ENCODE measurements around the gene RAB40C. TPM values are rescaled to one million over a fixed set of nuclear protein-coding genes. Genes with fewer than 3 reads are reported as not detected.

RAB40C gene
- total RNA-seq, 3 donors from 2014 or later: 17.6 to 29.1 (median 20.6) TPM

DNA sequence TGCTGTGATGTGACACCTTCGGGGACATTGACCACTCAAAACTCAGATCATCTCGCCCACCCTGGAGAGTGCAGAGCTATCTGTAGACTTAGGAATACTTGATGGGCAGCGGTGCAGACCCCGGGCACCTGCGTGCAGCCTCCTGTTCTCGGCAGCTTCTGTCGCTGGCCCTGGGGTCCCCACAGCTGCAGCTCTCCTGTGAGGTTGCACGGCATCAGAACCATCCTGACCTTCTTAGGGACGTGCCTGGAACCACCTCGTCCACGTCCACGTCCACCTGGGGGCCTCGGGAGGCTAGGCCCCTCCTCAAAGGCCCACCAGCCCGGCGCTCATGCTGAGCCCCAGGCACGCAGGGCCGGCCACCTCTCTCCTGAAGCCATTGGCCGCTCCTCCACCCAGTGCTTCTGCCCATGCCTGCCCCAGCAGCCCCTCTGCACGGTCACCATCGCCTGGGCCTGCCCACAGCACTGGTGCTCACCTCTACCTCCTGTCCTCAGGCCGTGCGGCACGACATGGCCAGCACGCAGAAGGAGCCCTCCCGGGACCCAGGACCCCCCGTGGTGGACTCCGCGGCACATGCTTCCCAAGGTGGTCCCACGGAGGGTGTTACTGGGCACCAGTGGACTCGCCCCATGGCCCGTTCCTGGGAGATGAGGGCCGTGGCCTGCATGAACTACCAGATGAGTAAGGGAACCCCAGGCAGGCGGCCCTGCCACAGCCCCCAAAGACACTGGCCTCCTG lies 38.6 kb downstream of the RAB40C start:
- DNase-seq (ENCODE audit: low spot score in 2 of 2): no peak
- H3K4me3 ChIP-seq: no peak overlapping the region
- no peak overlapping the region for H3K27ac ChIP-seq
- intact Hi-C loops (cut with DNase I; ENCODE audit: low total_unique reads): no loop called here
- H3K9me3 ChIP-seq: no peaks in the 10 kb centered on the region
- peaks cover 8 to 16% of the 10 kb centered on the region in 2 donors for H3K4me1 ChIP-seq
- no peaks in the 10 kb centered on the region for H3K27me3 ChIP-seq
- H3K36me3 ChIP-seq: no peaks in the 10 kb centered on the region
- no peak for TF ChIP-seq POLR2A (IDR thresholded peaks at IDR 0.05)
- no peak for TF ChIP-seq POLR2AphosphoS5 (IDR thresholded peaks at IDR 0.05)
- TF ChIP-seq, protein P1, sequence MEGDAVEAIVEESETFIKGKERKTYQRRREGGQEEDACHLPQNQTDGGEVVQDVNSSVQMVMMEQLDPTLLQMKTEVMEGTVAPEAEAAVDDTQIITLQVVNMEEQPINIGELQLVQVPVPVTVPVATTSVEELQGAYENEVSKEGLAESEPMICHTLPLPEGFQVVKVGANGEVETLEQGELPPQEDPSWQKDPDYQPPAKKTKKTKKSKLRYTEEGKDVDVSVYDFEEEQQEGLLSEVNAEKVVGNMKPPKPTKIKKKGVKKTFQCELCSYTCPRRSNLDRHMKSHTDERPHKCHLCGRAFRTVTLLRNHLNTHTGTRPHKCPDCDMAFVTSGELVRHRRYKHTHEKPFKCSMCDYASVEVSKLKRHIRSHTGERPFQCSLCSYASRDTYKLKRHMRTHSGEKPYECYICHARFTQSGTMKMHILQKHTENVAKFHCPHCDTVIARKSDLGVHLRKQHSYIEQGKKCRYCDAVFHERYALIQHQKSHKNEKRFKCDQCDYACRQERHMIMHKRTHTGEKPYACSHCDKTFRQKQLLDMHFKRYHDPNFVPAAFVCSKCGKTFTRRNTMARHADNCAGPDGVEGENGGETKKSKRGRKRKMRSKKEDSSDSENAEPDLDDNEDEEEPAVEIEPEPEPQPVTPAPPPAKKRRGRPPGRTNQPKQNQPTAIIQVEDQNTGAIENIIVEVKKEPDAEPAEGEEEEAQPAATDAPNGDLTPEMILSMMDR (IDR thresholded peaks at IDR 0.05): no peak

DNA sequence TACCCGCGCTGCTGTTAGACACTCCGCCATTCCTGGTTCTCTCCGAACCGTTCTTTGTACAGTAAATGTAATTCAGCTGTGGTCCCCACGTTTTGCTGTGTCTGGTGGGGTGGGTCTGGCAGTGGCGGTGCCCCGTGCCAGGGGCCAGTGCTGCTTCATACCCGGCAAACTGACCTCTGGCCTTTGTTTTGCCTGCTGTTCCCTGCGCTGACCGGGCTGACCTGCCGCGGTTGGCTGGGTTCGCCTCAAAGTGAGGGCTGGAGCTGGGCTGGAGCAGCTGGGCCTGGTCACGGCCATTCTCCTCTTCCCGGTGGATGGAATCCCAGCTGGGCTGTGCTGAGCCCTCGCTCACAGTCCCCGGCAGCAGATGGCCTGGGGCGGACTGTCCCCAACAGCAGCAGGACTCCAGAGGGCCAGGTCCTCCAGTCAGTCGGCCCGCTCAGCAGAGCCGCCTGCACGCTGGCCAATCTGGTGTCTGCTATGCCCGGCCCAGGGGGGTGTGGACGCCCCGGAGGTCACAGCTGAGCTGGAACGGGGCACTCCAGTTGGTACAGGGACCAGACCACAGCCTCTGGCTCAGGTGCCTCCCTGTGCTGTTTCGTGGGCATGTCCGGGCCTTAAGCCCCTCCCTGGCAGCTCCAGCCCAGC lies 39.4 kb downstream of the RAB40C start:
- Histone ChIP-seq H3K36me3 (no peaks in the 10 kb centered on the region), H3K27me3 (no peaks in the 10 kb centered on the region), H3K4me3 (no peak overlapping the region), H3K27ac (peak overlapping the region in 1 of 2 donors; percentile 7), H3K4me1 (peaks cover 8 to 16% of the 10 kb centered on the region in 2 donors), H3K9me3 (no peaks in the 10 kb centered on the region)
- no peak for TF ChIP-seq POLR2A (IDR thresholded peaks at IDR 0.05)
- TF ChIP-seq POLR2AphosphoS5 (IDR thresholded peaks at IDR 0.05): no peak
- TF ChIP-seq, protein P1 (IDR thresholded peaks at IDR 0.05): no peak
- DNase-seq (ENCODE audit: low spot score in 2 of 2): no peak
- intact Hi-C loops (cut with DNase I; ENCODE audit: low total_unique reads): no loop called here

DNA sequence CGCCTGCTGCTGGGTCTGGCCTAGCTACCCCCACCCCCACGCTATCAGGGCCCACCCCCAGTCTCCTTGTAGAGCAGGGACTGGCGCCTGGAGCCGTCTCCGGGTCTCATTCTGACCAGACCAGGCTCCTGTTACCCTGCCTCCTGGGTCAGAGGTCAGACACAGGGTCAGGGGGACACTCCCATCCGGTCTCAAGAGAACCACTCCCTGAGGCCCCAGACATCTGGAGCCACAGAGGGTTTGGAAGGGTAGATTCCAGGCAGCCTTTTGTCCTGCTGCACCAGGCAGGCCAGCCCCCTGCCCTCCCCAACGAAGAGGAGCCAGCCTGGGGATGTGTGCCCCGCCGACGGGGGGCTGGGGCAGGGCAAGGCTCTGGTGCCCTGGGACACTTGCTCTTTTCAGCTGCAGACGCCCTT lies 40.0 kb downstream of the RAB40C start:
- Histone ChIP-seq H3K27me3 (no peaks in the 10 kb centered on the region), H3K36me3 (no peaks in the 10 kb centered on the region), H3K4me3 (no peak overlapping the region), H3K9me3 (no peaks in the 10 kb centered on the region), H3K27ac (peak overlapping the region in 1 of 2 donors; percentile 7), H3K4me1 (peaks cover 8 to 16% of the 10 kb centered on the region in 2 donors)
- no peak for DNase-seq (ENCODE audit: low spot score in 2 of 2)
- TF ChIP-seq POLR2A (IDR thresholded peaks at IDR 0.05): no peak
- TF ChIP-seq, protein P1 (IDR thresholded peaks at IDR 0.05): no peak
- intact Hi-C loops (cut with DNase I; ENCODE audit: low total_unique reads): no loop called here

DNA sequence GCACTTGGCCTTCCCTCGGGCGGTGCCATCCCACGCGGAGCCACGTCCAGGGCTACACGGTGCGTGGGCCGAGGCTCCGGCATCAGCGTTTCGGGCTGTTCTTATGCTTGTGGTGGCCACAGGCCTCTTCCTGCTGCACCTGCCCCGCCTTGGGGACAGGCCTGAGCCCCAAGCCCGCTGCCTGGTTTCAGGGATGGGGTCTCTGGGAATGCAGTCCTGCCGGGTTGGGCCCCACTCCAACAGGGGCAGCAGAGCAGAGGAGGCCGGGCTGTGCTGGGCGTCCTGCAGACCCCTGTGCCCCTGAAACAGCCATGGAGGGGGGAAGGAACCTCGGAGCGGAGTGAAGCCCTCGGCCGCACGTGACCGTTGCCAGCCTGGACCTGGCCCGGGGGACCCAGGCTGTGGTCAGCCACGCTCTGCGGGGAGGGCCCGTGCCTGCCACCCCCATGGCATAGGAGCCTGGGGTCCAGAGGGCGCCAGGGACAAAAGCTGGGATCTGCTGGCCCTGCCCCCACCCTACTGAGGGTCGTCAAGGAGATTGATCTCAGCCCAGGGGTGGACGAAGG lies 40.5 kb downstream of the RAB40C start:
- TF ChIP-seq, protein P1 (IDR thresholded peaks at IDR 0.05): no peak
- DNase-seq (ENCODE audit: low spot score in 2 of 2): no peak
- Histone ChIP-seq H3K27ac (no peak overlapping the region), H3K27me3 (no peaks in the 10 kb centered on the region), H3K9me3 (no peaks in the 10 kb centered on the region), H3K36me3 (no peaks in the 10 kb centered on the region), H3K4me3 (no peak overlapping the region), H3K4me1 (peaks cover 8 to 19% of the 10 kb centered on the region in 2 donors)
- intact Hi-C loops (cut with DNase I; ENCODE audit: low total_unique reads): no loop called here

DNA sequence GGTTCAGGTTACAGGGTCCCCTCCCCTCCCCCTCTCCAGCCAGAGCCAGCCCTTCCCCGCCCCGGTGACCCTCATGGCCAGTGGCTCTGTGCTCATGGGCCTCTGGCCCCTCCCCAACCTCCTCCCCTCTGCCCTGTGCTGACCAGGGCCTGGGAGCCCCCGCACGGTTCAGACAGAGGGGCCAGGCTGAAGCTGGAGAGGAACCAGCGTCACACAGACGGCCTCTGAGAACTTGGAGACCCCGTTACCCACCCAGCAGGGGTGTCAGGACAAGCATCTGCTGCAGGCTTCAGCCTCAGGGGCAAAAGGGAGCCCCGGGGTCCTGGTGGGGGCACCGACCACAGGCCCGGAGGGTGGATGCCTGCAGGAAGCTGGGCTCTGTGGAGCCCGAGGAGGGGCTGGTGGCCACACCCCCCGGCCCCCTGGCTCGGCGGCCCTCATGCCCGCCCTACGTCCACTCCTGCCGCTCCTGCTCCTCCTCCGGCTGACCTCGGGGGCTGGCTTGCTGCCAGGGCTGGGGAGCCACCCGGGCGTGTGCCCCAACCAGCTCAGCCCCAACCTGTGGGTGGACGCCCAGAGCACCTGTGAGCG lies 41.0 kb downstream of the RAB40C start, which contains the start of gene WFIKKN1:
WFIKKN1 (plus strand) TSS at position 171 of the 591 bp plus-strand sequence; CDS start at position 440, 269 bp downstream.
- no peak within 1 kb of the TSS for H3K27ac ChIP-seq
- intact Hi-C loops (cut with DNase I; ENCODE audit: low total_unique reads): no loop called here
- TF ChIP-seq, protein P1 (IDR thresholded peaks at IDR 0.05): no peak
- TF ChIP-seq POLR2A (IDR thresholded peaks at IDR 0.05): no peak
- no peak for TF ChIP-seq POLR2AphosphoS5 (IDR thresholded peaks at IDR 0.05)

More for the DNA sequence above, 41.0 kb downstream of the RAB40C start, which contains the start of gene WFIKKN1:
- Histone ChIP-seq H3K36me3 (no peaks in the 10 kb centered on the region), H3K9me3 (no peaks in the 10 kb centered on the region), H3K27me3 (no peaks in the 10 kb centered on the region), H3K4me3 (no peak within 1 kb of the TSS), H3K4me1 (peaks cover 8 to 19% of the 10 kb centered on the region in 2 donors)
- no peak for DNase-seq (ENCODE audit: low spot score in 2 of 2)
